NT2/D1 (cell line): Measurements from ENCODE around the gene LRTM2.

ENCODE experiments used
- SUZ12 ChIP-seq: IDR thresholded peaks from 2 replicates; pipeline ENCODE4 v1.6.1; 2011; ENCODE audit not compliant: insufficient read length, insufficient read depth; ENCODE audit errors: extremely low read depth
- YY1 ChIP-seq: IDR thresholded peaks from 2 replicates; pipeline ENCODE4 v1.6.1; 2011; ENCODE audit not compliant: insufficient read length, insufficient read depth
- ZNF274 ChIP-seq: IDR thresholded peaks from 2 replicates; pipeline ENCODE4 v1.6.1; 2011; ENCODE audit warnings: mild to moderate bottlenecking, low read depth, low read length

GRCh38 chr12:1812650-1813302, 7.6 kb upstream of the LRTM2 start:
- no peak for TF ChIP-seq ZNF274
- TF ChIP-seq YY1, result no peak
- TF ChIP-seq SUZ12, result no peak
